ENCODE measurements around the gene MRPL43. TPM values are rescaled to one million over a fixed set of nuclear protein-coding genes. Genes with fewer than 3 reads are reported as not detected.

MRPL43 gene
- polyA plus RNA-seq, 2 of the 4 experiments (the other 2 are of a cell fraction): 76.3 to 83.4 TPM

GRCh38 chr10:100972904-100973535, 14.3 kb downstream of the MRPL43 start (continued):
- TF ChIP-seq HEYL (CRISPR knock-in tag; IDR thresholded peaks at IDR 0.05) (no peak), HDAC2 (IDR thresholded peaks at IDR 0.05) (no peak), CEBPB (IDR thresholded peaks at IDR 0.05) (no peak), ZNF302 (CRISPR knock-in tag; IDR thresholded peaks at IDR 0.05) (no peak), BHLHE40 (IDR thresholded peaks at IDR 0.05; ENCODE audit: low read depth, low read length) (no peak), NFE2L2 (conservative IDR thresholded peaks at IDR 0.05; ENCODE audit: low read length) (no peak)

- no peak for FAIRE-seq
- H3K4me3 ChIP-seq: no peak overlapping the region
These were observed 15.0 kb downstream of the MRPL43 start for GRCh38 chr10:100972115-100972903.

DNA sequence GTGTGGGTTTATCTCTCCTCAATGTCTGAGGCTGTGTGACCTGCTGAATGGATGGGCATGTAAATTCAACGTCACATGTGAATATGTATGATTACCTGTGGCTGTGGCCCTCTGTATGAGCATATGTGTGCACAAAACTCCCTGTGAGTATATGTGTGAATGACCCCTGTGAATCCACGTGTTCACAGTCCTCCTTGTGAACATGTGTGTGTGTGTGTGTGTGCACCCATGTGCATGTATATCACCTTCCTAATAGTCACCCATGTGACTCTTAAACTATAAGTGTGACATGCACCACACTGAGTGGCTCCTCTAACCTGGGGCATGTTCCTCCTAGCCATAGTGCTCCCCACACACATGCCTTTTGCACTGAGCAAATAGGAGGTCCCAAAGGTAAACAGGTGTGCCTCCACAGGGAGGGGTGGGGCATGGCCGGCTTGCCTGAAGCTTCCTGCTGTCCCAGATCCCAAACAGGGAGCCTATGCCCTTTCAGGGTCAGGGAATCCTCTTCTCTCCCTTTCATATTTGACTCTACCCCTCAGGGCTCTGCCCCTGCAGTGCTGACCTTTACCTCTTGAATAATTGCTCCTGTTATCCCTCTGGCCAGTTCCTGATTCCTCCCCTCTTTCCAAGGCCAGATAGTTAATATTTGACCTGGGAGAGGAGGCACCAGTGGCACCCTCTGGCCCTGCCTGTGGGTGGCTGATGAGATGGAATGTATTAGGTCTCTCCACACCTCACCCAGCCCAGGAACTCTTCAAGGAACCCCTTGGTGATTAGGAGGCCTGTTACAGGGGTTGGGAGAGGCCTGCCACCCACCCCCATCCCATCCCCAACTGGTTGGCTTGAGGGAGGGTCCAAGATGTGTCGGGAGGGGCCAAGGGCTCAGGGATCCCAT, 16.1 kb downstream of the MRPL43 start:
- WGBS (ENCODE audit: missing lambda C conversion rate): 33% methylated on average over 4 of the region's 4 CpGs
- ATAC-seq (peak; percentile 50 to 63), FAIRE-seq (peak; percentile 32), DNase-seq (ENCODE audit: low read depth in 1 of 2, low spot score in 1 of 2) (peak; percentile 48 to 65)
- Histone ChIP-seq H3K4me3 (no peak overlapping the region), H3K4me1 (peaks cover 34% of the 10 kb centered on the region), H3K9me3 (no peaks in the 10 kb centered on the region), H3K4me2 (peak overlapping the region; percentile 98), H3K27ac (peak overlapping the region; percentile 58 to 88; a peak in 4 of 6 replicates)
- ChIA-PET POLR2A (no interaction called here), CTCF (interaction anchor here (0.5 to 6.6 kb wide), 5 partner anchors 13 to 81 kb away, joined by 3 to 33 read pairs (median 3); no protein-coding TSS in a partner anchor)
- 0 out of 2 replicates have a peak, but pooled peaks have one; percentile 23 for TF ChIP-seq MAX (IDR thresholded peaks at IDR 0.05)
- TF ChIP-seq ZC3H11A (IDR thresholded peaks at IDR 0.05): no peak

More at GRCh38 chr10:100972115-100972903, 15.0 kb downstream of the MRPL43 start:
- 77% methylated on average over 13 of the region's 13 CpGs for WGBS (ENCODE audit: missing lambda C conversion rate)
- TF ChIP-seq ZFP36 (IDR thresholded peaks at IDR 0.05; ENCODE audit: borderline replicate concordance, partially characterized antibody): no peak
- no peak for TF ChIP-seq BHLHE40 (IDR thresholded peaks at IDR 0.05; ENCODE audit: low read depth, low read length)
- TF ChIP-seq, protein P1, sequence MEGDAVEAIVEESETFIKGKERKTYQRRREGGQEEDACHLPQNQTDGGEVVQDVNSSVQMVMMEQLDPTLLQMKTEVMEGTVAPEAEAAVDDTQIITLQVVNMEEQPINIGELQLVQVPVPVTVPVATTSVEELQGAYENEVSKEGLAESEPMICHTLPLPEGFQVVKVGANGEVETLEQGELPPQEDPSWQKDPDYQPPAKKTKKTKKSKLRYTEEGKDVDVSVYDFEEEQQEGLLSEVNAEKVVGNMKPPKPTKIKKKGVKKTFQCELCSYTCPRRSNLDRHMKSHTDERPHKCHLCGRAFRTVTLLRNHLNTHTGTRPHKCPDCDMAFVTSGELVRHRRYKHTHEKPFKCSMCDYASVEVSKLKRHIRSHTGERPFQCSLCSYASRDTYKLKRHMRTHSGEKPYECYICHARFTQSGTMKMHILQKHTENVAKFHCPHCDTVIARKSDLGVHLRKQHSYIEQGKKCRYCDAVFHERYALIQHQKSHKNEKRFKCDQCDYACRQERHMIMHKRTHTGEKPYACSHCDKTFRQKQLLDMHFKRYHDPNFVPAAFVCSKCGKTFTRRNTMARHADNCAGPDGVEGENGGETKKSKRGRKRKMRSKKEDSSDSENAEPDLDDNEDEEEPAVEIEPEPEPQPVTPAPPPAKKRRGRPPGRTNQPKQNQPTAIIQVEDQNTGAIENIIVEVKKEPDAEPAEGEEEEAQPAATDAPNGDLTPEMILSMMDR (IDR thresholded peaks at IDR 0.05): no peak
- no peak for TF ChIP-seq E2F6 (IDR thresholded peaks at IDR 0.05; ENCODE audit: borderline replicate concordance, low read depth)
- no peak for TF ChIP-seq CHD2 (IDR thresholded peaks at IDR 0.05; ENCODE audit: low read length, partially characterized antibody)
- no peak for TF ChIP-seq FOXS1 (CRISPR knock-in tag; IDR thresholded peaks at IDR 0.05)
- peak overlapping the region; percentile 98 for H3K4me2 ChIP-seq
- DNase-seq (ENCODE audit: low read depth in 1 of 2, low spot score in 1 of 2) (no peak), ATAC-seq (no peak)
- CTCF ChIA-PET: interaction anchor here (0.5 to 6.6 kb wide), 9 partner anchors 9 to 80 kb away, joined by 3 to 33 read pairs (median 4); partner anchors contain the start of gene LZTS2
- peak overlapping the region in 1 of 2 experiments; percentile 88; a peak in 4 of 6 replicates for H3K27ac ChIP-seq
- POLR2A ChIA-PET: no interaction called here
- no peaks in the 10 kb centered on the region for H3K9me3 ChIP-seq
- peaks cover 34% of the 10 kb centered on the region for H3K4me1 ChIP-seq

Measured in A549 (cell line).